Measurements from ENCODE around the gene UBAC2.

DNA sequence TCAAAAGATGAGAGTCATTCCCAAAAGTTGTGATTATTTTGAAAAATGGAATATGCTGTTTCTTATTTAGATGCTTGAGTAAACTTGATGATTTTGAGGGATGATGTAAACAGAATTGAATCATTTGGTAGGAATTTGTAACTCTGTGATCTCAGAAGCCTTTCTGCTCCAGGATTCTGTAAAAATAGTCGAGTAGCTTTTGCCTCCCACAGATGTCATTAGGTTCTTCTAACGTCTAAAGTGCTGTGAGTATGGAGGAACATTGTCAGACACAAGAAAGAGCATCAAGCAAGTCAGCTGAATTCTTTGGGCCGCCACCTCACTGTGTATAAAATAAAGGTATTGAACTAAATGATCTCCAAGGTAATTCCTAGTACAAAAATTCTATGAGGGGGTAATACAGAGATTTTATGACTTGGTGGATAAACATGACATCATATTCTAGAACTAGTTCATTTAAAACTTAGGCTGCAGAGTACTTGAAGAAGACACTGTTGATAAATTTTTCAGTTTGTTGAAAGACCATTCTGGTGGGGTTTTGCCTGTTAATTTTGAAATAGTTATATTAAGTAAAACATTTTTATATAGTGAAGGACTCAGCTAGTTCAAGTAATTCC, 107.9 kb downstream of the UBAC2 start:
- TF ChIP-seq, protein P1, sequence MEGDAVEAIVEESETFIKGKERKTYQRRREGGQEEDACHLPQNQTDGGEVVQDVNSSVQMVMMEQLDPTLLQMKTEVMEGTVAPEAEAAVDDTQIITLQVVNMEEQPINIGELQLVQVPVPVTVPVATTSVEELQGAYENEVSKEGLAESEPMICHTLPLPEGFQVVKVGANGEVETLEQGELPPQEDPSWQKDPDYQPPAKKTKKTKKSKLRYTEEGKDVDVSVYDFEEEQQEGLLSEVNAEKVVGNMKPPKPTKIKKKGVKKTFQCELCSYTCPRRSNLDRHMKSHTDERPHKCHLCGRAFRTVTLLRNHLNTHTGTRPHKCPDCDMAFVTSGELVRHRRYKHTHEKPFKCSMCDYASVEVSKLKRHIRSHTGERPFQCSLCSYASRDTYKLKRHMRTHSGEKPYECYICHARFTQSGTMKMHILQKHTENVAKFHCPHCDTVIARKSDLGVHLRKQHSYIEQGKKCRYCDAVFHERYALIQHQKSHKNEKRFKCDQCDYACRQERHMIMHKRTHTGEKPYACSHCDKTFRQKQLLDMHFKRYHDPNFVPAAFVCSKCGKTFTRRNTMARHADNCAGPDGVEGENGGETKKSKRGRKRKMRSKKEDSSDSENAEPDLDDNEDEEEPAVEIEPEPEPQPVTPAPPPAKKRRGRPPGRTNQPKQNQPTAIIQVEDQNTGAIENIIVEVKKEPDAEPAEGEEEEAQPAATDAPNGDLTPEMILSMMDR (IDR thresholded peaks at IDR 0.05; ENCODE audit: low read length): no peak
- TF ChIP-seq EZH2 (IDR thresholded peaks at IDR 0.05; ENCODE audit: borderline replicate concordance, low read length): no peak

Measured in OCI-LY1 (cell line).